Measurements from ENCODE around the gene TSC2.

TSC2 gene

GRCh38 chr16:2089706-2090480 lies 42.1 kb downstream of the TSC2 start:
- H3K4me1 ChIP-seq (ENCODE audit: control insufficient read depth in 1 of 2, insufficient read depth in 1 of 2, low read depth in 1 of 2, low read length in 1 of 2): peaks cover 0 to 6% of the 10 kb centered on the region in 2 experiments
- H3K27me3 ChIP-seq: no peaks in the 10 kb centered on the region
- H3K4me3 ChIP-seq (ENCODE audit: low read depth in 1 of 2, low read length in 1 of 2): no peak overlapping the region
- H3K9me3 ChIP-seq: no peaks in the 10 kb centered on the region
- H3K36me3 ChIP-seq: peaks cover 65% of the 10 kb centered on the region
- no peak for TF ChIP-seq CTCF (IDR thresholded peaks at IDR 0.05)
- no peak overlapping the region for H3K27ac ChIP-seq

- Histone ChIP-seq H3K27ac (no peak overlapping the region), H3K9me3 (no peaks in the 10 kb centered on the region), H3K27me3 (no peaks in the 10 kb centered on the region), H3K36me3 (peaks cover 60% of the 10 kb centered on the region), H3K4me1 (ENCODE audit: control insufficient read depth in 1 of 2, insufficient read depth in 1 of 2, low read depth in 1 of 2, low read length in 1 of 2) (peaks cover 0 to 6% of the 10 kb centered on the region in 2 experiments), H3K4me3 (ENCODE audit: low read depth in 1 of 2, low read length in 1 of 2) (no peak overlapping the region)
- no peak for TF ChIP-seq CTCF (IDR thresholded peaks at IDR 0.05)
Measured at GRCh38 chr16:2090481-2090776, 42.6 kb downstream of the TSC2 start.

DNA sequence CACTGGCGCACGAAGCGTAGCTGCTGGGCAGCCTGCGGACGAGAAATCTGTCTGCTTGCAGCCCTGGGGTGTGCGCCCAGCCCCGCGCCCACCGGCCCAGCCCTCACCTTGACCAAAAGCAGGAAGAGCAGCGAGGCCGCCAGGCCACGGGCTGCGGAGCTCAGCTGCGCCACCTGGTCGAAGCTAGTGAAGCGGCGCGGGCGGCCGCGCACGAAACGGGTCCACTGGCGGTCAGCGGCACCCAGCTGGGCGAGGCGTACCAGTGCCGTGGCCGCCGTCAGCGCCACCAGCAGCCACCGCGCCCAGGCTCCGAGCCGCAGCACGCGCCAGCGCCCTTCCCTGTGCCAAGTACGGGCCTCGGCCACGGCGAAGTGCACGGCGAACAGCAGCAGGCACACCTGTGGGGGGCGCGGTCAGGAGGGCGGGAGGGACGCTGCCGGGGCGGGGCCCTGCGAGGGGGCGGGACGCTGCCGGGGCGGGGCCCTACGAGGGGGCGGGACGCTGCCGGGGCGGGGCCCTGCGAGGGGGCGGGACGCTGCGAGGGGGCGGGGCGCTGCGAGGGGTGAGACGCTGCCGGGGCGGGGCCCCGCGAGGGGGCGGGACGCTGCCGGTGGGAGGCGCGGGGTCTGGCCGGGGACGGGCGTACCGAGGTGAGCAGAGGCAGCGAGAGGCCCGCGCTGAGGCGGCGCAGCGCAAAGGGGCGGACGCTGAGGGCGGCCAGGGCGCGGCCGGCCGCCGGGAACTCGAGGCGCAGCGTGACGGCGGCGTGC lies 43.2 kb downstream of the TSC2 start:
- TF ChIP-seq CTCF (IDR thresholded peaks at IDR 0.05): no peak
- peak overlapping the region in 1 of 2 experiments; percentile 43 for H3K4me3 ChIP-seq (ENCODE audit: low read depth in 1 of 2, low read length in 1 of 2)
- peaks cover 60% of the 10 kb centered on the region for H3K36me3 ChIP-seq
- no peaks in the 10 kb centered on the region for H3K27me3 ChIP-seq
- peaks cover 0 to 6% of the 10 kb centered on the region in 2 experiments for H3K4me1 ChIP-seq (ENCODE audit: control insufficient read depth in 1 of 2, insufficient read depth in 1 of 2, low read depth in 1 of 2, low read length in 1 of 2)
- no peaks in the 10 kb centered on the region for H3K9me3 ChIP-seq
- no peak overlapping the region for H3K27ac ChIP-seq

- Histone ChIP-seq H3K27me3 (no peaks in the 10 kb centered on the region), H3K9me3 (no peaks in the 10 kb centered on the region), H3K36me3 (peaks cover 57% of the 10 kb centered on the region), H3K27ac (no peak overlapping the region), H3K4me1 (ENCODE audit: control insufficient read depth in 1 of 2, insufficient read depth in 1 of 2, low read depth in 1 of 2, low read length in 1 of 2) (peaks cover 0 to 6% of the 10 kb centered on the region in 2 experiments), H3K4me3 (ENCODE audit: low read depth in 1 of 2, low read length in 1 of 2) (peak overlapping the region in 1 of 2 experiments; percentile 43)
- TF ChIP-seq CTCF (IDR thresholded peaks at IDR 0.05): no peak
Measured at GRCh38 chr16:2091547-2092255, 43.9 kb downstream of the TSC2 start.

DNA sequence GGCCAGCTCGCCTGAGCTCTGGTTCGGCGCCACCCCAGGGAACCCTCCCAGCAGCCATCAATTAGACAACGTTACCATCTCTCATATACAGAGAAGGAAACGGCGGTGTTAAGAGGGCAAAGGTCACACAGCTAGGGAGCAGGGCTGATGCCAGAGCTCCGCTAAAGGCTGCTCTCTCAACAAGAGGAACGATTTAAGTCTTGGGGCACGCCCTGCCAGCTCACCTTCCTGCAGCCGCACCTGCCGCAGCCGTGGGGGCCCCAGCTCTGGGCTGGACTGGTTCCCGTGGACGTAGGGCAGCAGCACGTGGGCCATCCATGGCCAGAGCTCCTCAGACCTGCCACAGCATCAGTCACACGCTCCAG lies 44.5 kb downstream of the TSC2 start:
- Histone ChIP-seq H3K4me1 (ENCODE audit: control insufficient read depth in 1 of 2, insufficient read depth in 1 of 2, low read depth in 1 of 2, low read length in 1 of 2) (peaks cover 0 to 6% of the 10 kb centered on the region in 2 experiments), H3K4me3 (ENCODE audit: low read depth in 1 of 2, low read length in 1 of 2) (no peak overlapping the region), H3K9me3 (no peaks in the 10 kb centered on the region), H3K27ac (no peak overlapping the region), H3K27me3 (no peaks in the 10 kb centered on the region), H3K36me3 (peaks cover 57% of the 10 kb centered on the region)
- TF ChIP-seq CTCF (IDR thresholded peaks at IDR 0.05): no peak

Measured in neutrophil (primary cell).